Transverse colon (tissue), 4 donors: Measurements from ENCODE around the gene VKORC1.

Source experiments
- POLR2A ChIP-seq: fragments of 450-650 bp; IDR thresholded peaks from one replicate; pipeline ENCODE4 v1.6.1; 2016; ENCODE audit warnings: antibody characterized with exemption, mild to moderate bottlenecking, moderate library complexity
- POLR2AphosphoS5 ChIP-seq, 3 donors: sonication (generic); formaldehyde crosslinking; IDR thresholded peaks; one replicate each; pipeline ENCODE4 v1.6.1; 2016; ENCODE audit warnings: antibody characterized with exemption in 3 of 3
- TF ChIP-seq, protein P1 (sequence below), 5 experiments: fragments of 200-600 bp in 3 of 5; fragments of 450-650 bp in 2 of 5; sonication (generic) in 3 of 5; IDR thresholded peaks; 1 replicate in 2 of 5; 2 replicates in 3 of 5; pipeline ENCODE4 v1.5.1; 2016 to 2017; ENCODE audit warnings: antibody characterized with exemption in 5 of 5, inconsistent platforms in 3 of 5, mild to moderate bottlenecking in 2 of 5, moderate library complexity in 1 of 5

- TF ChIP-seq POLR2A (peak; percentile 81), POLR2AphosphoS5 (IDR thresholded peaks at IDR 0.05) (peak; percentile 10 to 86 (median 78))
- TF ChIP-seq, protein P1, sequence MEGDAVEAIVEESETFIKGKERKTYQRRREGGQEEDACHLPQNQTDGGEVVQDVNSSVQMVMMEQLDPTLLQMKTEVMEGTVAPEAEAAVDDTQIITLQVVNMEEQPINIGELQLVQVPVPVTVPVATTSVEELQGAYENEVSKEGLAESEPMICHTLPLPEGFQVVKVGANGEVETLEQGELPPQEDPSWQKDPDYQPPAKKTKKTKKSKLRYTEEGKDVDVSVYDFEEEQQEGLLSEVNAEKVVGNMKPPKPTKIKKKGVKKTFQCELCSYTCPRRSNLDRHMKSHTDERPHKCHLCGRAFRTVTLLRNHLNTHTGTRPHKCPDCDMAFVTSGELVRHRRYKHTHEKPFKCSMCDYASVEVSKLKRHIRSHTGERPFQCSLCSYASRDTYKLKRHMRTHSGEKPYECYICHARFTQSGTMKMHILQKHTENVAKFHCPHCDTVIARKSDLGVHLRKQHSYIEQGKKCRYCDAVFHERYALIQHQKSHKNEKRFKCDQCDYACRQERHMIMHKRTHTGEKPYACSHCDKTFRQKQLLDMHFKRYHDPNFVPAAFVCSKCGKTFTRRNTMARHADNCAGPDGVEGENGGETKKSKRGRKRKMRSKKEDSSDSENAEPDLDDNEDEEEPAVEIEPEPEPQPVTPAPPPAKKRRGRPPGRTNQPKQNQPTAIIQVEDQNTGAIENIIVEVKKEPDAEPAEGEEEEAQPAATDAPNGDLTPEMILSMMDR (IDR thresholded peaks at IDR 0.05), result no peak
Observed at GRCh38 chr16:31128711-31129567, 34.3 kb upstream of the VKORC1 start.
